ENCODE measurements around the gene CLSTN2. TPM values are rescaled to one million over a fixed set of nuclear protein-coding genes. Genes with fewer than 3 reads are reported as not detected.

CLSTN2 gene
- total RNA-seq, 2 donors from 2014 or later: 13.6 to 28.3 TPM

GRCh38 chr3:140014831-140015495 lies 80.0 kb downstream of the CLSTN2 start:
- H3K36me3 ChIP-seq: no peaks in the 10 kb centered on the region
- H3K9me3 ChIP-seq: no peaks in the 10 kb centered on the region
- no peak overlapping the region for H3K27ac ChIP-seq
- H3K4me1 ChIP-seq: no peaks in the 10 kb centered on the region
- no peak for TF ChIP-seq CTCF (IDR thresholded peaks at IDR 0.05)
- no peaks in the 10 kb centered on the region for H3K27me3 ChIP-seq
- no peak for DNase-seq (ENCODE audit: low spot score)
- no peak overlapping the region for H3K4me3 ChIP-seq

DNA sequence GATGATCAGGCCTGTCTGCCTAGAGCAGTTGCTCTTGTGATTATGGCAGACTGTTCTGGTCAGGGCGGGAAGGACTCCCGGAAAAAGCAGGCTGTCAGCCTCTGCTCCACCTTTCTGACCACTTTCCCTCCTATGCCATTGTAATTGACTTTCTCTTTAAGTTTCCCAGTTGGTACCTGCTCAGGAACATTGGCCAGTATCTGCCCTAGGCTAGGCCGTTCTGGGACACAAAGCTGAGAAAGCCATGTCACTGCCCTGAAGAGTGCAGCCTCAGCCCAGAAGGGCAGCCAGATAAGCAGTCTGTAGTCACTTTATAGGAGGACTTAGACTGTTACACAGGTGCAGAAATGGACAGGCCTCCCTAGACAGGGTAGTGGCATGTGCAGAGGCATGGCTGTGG lies 80.8 kb downstream of the CLSTN2 start:
- H3K4me1 ChIP-seq: no peaks in the 10 kb centered on the region
- H3K4me3 ChIP-seq: no peak overlapping the region
- no peaks in the 10 kb centered on the region for H3K9me3 ChIP-seq
- DNase-seq (ENCODE audit: low spot score): no peak
- no peaks in the 10 kb centered on the region for H3K27me3 ChIP-seq
- no peak for TF ChIP-seq CTCF (IDR thresholded peaks at IDR 0.05)
- no peak overlapping the region for H3K27ac ChIP-seq
- H3K36me3 ChIP-seq: no peaks in the 10 kb centered on the region

- no peaks in the 10 kb centered on the region for H3K9me3 ChIP-seq
- no peak for DNase-seq (ENCODE audit: low spot score)
- H3K27me3 ChIP-seq: no peaks in the 10 kb centered on the region
- no peak overlapping the region for H3K27ac ChIP-seq
- no peak overlapping the region for H3K4me3 ChIP-seq
- peaks cover 0 to 16% of the 10 kb centered on the region in 2 donors for H3K4me1 ChIP-seq
- no peak for TF ChIP-seq CTCF (IDR thresholded peaks at IDR 0.05)
- H3K36me3 ChIP-seq: no peaks in the 10 kb centered on the region
Measured at GRCh38 chr3:140018556-140018955, 83.6 kb downstream of the CLSTN2 start.

GRCh38 chr3:140019946-140020345 lies 85.0 kb downstream of the CLSTN2 start:
- H3K4me3 ChIP-seq: no peak overlapping the region
- no peaks in the 10 kb centered on the region for H3K9me3 ChIP-seq
- no peak for TF ChIP-seq CTCF (IDR thresholded peaks at IDR 0.05)
- H3K4me1 ChIP-seq: peaks cover 0 to 25% of the 10 kb centered on the region in 2 donors
- H3K27ac ChIP-seq: no peak overlapping the region
- H3K36me3 ChIP-seq: no peaks in the 10 kb centered on the region
- H3K27me3 ChIP-seq: no peaks in the 10 kb centered on the region
- no peak for DNase-seq (ENCODE audit: low spot score)

DNA sequence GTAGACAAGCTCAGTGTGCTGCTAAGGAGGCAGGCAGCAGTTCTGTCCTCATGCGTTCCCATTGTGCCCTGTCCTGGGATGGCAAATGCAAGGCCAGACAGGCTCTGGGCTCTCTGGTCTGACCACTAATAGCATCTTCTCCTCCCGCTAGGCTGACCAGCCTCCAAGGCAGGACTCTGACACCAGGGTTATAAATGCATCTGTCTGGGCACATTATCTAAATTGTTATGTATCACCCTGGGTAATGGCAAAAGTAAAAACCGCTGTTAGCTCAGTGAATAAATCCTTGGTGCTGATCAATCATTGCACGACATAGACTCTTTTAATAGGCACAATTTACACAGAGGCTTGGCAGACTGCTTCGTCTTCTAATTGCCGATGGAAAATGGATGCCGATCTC lies 85.6 kb downstream of the CLSTN2 start:
- Histone ChIP-seq H3K27me3 (no peaks in the 10 kb centered on the region), H3K36me3 (no peaks in the 10 kb centered on the region), H3K4me1 (peaks cover 0 to 25% of the 10 kb centered on the region in 2 donors), H3K9me3 (no peaks in the 10 kb centered on the region), H3K4me3 (no peak overlapping the region), H3K27ac (no peak overlapping the region)
- TF ChIP-seq CTCF (IDR thresholded peaks at IDR 0.05): no peak
- no peak for DNase-seq (ENCODE audit: low spot score)

DNA sequence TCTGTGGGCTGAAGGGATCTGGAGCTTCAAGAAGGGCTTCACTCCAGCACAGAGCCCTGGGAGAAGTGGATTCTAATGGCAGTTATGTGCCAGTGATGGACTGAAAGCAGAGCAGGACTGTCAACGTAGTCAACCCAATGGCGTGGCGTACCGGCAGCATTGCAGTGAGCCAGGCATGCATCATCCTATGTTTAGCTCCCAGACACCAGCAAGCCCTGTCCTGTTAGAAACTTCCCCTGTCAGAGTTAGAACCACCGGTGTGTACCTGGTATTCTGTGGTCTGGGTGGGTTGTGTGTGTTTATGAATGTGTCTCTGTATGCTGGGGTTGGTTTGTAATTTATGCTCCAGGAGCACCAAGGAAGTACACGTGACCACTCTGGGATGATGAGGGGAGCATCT lies 86.3 kb downstream of the CLSTN2 start:
- Histone ChIP-seq H3K36me3 (no peaks in the 10 kb centered on the region), H3K27ac (no peak overlapping the region), H3K4me1 (peaks cover 0 to 25% of the 10 kb centered on the region in 2 donors), H3K9me3 (no peaks in the 10 kb centered on the region), H3K4me3 (no peak overlapping the region), H3K27me3 (no peaks in the 10 kb centered on the region)
- DNase-seq (ENCODE audit: low spot score): no peak
- TF ChIP-seq CTCF (IDR thresholded peaks at IDR 0.05): no peak

Measured in right atrium auricular region (tissue), 2 donors.